IPS-18c (cell line): ENCODE data around the gene ATR.
"Not testable (repeated sequence)": the region's sequence is repeated elsewhere in the genome, so short reads cannot be mapped to it uniquely, and the experiment has no call there.

Experiments used
- H3K4me3 ChIP-seq: 2 replicates; pipeline ENCODE4 v1.7.0; 2013; ENCODE audit warnings: low read depth, mild to moderate bottlenecking, low read length, moderate library complexity; ENCODE audit not compliant: insufficient read depth
- H3K9me3 ChIP-seq: one replicate; pipeline ENCODE4 v1.6.1; 2013; ENCODE audit warnings: mild to moderate bottlenecking, low read length, moderate library complexity; ENCODE audit not compliant: control insufficient read depth, insufficient read depth

Gene ATR

DNA sequence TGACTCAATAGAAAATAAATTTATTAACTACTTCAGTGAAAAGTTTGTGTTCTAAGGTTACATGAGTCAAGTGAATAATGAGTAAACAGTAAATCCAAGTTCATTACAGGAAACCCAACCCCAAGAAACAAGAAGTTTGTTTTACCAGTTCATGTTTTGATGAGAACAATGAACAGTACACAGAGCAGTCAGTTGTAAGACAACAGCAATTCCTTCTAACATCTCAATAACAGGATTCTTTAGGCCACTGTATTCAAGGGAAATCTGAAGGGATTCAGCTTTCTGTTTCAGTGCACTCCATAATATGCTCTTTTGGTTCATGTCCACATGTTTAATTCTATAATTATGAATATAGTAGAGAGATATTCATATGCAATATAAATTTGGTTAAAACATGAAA, 18.4 kb downstream of the ATR start:
- Histone ChIP-seq H3K9me3 (peaks cover 2% of the 10 kb centered on the region), H3K4me3 (no peak overlapping the region)

DNA sequence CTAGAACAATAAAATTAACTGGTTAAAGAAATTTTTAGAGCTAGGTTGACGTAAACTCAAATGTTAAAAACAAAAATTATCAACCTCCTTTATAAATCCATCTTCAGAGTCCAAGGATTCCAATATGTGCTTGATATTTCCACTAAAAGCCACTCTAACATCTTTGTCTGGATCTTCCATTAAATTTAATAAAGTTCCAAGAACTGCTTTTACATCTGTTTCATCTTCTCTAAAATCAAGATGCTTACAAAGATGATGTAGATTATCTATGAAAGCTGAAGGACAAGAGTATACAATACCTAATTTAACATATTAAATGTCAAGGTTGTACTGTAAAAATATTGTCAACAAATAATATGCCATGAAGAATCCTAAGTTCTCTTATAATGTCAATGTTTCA, 24.8 kb downstream of the ATR start:
- Histone ChIP-seq H3K4me3 (no peak overlapping the region), H3K9me3 (peaks cover 2% of the 10 kb centered on the region)

DNA sequence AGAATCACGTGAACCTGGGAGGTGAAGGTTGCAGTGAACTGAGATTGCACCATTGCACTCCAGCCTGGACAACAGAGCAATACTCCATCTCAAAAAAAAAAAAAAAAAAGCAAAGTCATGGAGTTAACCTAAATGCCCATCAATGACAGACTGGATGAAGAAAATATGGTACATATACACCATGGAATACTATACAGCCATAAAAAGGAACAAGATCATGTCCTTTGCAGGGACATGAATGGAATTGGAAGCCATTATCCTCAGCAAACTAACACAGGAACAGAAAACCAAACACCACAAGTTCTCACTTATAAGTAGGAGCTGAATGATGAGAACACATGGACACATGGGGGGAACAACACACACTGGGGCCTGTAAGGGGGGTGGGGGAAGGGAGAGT, 26.0 kb downstream of the ATR start:
- H3K9me3 ChIP-seq, H3K4me3 ChIP-seq: not testable (repeated sequence)

- H3K9me3 ChIP-seq, result no peaks in the 10 kb centered on the region
- no peak overlapping the region for H3K4me3 ChIP-seq
These were observed 28.5 kb downstream of the ATR start for GRCh38 chr3:142549986-142550385.

DNA sequence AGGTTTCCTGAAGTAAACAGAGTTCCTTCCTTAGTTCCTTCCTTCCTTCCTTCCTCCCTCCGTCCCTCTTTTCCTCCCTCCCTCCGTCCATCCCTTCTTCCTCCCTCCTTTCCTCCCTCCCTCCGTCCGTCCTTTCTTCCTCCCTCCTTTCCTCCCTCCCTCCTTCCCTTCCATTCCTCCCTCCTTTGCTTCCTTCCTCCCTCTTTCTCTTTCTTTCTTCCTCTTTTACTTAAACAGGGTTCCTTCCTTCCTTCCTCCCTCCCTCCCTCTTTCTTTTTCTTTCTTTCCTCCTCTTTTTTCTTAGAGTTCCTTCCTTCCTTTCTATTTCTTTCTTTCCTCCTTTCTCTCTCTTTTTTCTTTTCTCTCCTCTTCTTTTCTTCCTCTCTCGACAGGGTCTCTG, 35.2 kb downstream of the ATR start:
- Histone ChIP-seq H3K4me3 (no peak overlapping the region), H3K9me3 (no peaks in the 10 kb centered on the region)

- Histone ChIP-seq H3K4me3 (no peak overlapping the region), H3K9me3 (no peaks in the 10 kb centered on the region)
These were observed 36.5 kb downstream of the ATR start for GRCh38 chr3:142542054-142542453.

- H3K4me3 ChIP-seq, result no peak overlapping the region
- no peaks in the 10 kb centered on the region for H3K9me3 ChIP-seq
These were observed 42.0 kb downstream of the ATR start for GRCh38 chr3:142536519-142536918.

DNA sequence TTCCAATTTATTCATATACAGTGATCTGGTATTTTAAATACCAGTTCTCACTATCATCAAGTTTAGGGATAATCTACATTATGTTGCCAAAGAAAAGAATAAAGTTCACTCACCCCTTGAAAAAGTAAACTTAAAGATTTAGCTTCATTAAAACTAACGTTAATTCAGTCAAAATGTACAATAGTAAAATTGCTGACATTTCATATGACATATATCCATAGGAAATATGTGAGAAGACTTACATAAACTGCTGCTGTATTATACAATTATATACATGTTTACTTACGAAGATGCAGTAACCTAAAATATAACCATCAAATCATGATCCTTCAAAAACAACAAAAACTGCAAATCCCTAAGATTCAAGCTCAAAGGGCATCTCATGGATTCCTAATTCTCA, 44.0 kb downstream of the ATR start:
- no peak overlapping the region for H3K4me3 ChIP-seq

DNA sequence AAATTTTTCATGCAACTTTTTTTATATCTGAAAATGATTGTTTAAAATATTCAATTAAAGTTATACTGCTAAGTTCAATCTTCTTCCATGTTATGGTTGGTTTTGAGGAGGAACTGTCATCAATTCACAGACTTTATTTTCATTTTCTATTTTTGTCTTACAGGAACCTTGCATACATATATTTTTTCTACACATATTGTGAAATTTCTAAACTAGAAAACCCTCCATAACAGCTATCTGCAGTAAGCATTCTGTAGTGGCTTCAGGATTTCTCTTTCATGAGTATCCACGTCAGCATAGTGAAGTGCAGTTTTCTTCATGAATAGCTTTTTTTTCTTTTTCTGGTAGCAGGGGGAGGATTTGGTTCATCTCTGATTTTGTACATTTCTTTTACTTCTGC, 48.2 kb downstream of the ATR start:
- Histone ChIP-seq H3K4me3 (no peak overlapping the region), H3K9me3 (no peaks in the 10 kb centered on the region)

More for the DNA sequence above, 44.0 kb downstream of the ATR start:
- no peaks in the 10 kb centered on the region for H3K9me3 ChIP-seq

- H3K4me3 ChIP-seq, result no peak overlapping the region
- no peaks in the 10 kb centered on the region for H3K9me3 ChIP-seq
These were observed 54.5 kb downstream of the ATR start for GRCh38 chr3:142523921-142524566.

DNA sequence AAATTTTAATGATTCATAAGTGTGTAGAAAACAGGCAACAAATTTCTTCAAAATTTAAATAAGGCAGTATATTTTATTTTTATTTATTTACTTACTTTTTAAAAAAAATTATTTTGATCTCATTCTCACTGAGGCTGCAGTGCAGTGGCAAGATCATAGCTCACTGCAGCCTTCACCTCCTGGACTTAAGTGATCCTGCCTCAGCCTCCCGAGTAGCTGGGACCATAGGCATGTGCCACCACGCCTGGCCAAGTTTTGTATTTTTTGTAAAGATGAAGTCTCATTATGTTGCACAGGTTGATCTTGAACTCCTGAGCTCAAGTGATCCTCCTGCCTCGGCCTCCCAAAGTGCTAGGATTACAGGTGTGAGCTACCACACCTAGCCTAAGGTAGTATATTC, 69.5 kb downstream of the ATR start:
- H3K9me3 ChIP-seq, result no peaks in the 10 kb centered on the region
- H3K4me3 ChIP-seq, result no peak overlapping the region

- no peaks in the 10 kb centered on the region for H3K9me3 ChIP-seq
- H3K4me3 ChIP-seq, result no peak overlapping the region
These were observed 71.3 kb downstream of the ATR start for GRCh38 chr3:142507241-142507640.

DNA sequence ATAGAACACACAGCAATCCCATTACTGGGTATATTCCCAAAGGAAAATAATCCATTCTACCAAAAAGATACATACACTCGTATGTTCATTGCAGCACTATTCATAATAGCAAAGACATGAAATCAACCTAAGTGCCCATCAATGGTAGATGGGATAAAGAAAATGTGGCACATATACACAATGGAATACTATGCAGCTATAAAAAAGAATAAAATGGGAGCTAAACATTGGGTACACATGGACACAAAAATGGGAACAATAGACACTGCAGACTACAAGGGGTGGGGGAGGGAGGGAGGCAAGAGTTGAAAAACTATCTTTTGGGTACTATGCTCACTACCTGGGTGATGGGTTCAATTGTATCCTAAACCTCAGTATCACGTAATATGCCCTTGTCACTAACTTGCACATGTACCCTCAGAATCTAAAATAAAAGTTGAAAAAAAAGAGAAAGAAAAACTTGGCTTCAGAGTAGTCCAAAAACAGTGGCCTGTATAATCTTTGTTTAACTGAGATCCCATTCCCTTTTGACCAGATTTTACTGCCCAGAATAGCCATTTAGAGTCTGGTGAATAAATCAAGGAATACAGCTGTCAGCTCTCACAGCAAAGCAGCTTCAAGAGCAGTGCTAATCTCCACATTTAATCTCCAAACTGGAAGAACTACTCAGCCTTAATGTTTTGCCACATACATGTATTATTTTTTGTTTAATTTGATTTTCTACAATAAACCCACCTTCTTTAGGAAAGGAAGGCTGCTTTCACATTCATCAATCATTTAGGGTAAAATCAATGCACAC, 76.1 kb downstream of the ATR start:
- Histone ChIP-seq H3K9me3 (no peaks in the 10 kb centered on the region), H3K4me3 (no peak overlapping the region)

DNA sequence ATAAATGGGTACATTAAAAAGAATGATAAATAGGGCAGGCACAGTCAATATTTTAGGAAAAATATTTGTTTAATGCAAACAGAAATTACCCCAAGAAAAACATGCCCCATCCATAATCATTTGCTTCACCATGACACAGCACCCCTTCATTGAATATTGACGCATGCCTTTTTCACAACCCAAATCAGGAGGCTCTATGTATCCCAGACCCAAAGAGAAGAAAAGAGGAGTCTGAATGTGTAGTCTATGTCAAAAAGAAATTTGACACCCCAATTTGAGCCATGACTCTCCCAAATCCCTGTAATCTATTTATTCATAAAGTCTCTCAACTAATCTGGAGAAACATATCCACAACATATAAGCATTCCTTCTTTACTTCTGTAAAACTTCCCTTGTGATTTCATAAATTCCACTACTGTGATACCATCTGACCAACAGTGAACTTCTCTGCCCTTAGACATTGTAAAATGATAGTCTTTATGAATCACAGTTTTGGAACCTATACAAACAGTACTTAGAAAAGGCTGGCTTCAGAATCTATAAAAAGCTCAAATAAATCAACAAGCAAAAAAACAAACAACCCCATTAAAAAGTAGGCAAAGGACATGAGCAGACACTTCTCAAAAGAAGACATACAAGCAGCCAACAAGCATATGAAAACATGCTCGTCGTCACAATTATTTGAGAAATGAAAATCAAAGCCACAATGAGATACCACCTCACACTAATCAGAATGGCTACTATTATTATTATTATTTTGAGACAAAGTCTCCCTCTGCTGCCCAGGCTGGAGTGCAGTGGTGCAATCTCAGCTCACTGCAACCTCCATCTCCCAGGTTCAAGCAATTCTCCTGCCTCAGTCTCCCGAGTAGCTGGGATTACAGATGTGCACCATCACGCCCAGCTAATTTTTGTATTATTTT, 77.3 kb downstream of the ATR start:
- H3K9me3 ChIP-seq, result no peaks in the 10 kb centered on the region
- H3K4me3 ChIP-seq, result no peak overlapping the region

- Histone ChIP-seq H3K4me3 (no peak overlapping the region), H3K9me3 (no peaks in the 10 kb centered on the region)
These were observed 78.3 kb downstream of the ATR start for GRCh38 chr3:142500211-142500610.

- H3K9me3 ChIP-seq, result no peaks in the 10 kb centered on the region
- H3K4me3 ChIP-seq, result no peak overlapping the region
These were observed 79.9 kb downstream of the ATR start for GRCh38 chr3:142498397-142499180.

GRCh38 chr3:142497729-142498128, 80.8 kb downstream of the ATR start:
- Histone ChIP-seq H3K4me3 (no peak overlapping the region), H3K9me3 (no peaks in the 10 kb centered on the region)
